Activated effector memory CD4-positive, alpha-beta T cell treated with Interleukin-2 at 50 U/mL for 16 hours (primary cell): Measurements from ENCODE around the gene UBR4.

Experiments
- DNase-seq: peaks from one replicate; pipeline ENCODE4 v3.0.0-alpha.2; 2020

Gene UBR4

DNA sequence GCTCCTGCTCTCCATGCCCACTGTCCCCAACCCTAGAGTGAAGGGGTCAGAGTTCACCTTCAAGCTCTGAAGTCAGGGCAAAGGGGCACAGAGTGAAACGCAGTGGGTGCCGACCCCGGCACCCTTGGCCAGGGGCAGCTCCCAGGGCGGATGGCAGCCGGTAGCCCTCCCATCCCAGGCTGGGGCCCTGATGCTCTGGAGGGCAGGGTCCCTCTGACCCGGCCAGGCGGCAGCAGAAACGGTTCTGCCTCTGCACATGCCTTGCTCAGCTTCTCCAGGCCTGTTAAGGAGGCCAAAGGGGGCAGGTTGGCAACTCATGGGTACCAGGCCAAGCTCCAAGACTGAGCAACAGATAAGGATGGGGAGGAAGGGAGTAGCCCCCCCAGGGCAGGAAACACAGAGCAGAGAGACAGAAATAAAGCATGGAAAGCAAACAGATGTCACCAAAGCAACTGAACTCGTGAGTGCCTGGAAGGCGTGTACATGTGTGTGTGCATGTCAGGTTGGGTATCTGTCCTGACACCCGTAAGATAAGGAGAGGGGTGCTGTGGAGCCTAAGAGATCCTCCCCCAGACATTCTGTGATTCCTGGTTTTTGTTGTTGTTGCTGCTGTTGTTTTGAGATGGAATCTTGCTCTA is 141.3 kb downstream of the UBR4 start:
- DNase-seq = no peak

DNA sequence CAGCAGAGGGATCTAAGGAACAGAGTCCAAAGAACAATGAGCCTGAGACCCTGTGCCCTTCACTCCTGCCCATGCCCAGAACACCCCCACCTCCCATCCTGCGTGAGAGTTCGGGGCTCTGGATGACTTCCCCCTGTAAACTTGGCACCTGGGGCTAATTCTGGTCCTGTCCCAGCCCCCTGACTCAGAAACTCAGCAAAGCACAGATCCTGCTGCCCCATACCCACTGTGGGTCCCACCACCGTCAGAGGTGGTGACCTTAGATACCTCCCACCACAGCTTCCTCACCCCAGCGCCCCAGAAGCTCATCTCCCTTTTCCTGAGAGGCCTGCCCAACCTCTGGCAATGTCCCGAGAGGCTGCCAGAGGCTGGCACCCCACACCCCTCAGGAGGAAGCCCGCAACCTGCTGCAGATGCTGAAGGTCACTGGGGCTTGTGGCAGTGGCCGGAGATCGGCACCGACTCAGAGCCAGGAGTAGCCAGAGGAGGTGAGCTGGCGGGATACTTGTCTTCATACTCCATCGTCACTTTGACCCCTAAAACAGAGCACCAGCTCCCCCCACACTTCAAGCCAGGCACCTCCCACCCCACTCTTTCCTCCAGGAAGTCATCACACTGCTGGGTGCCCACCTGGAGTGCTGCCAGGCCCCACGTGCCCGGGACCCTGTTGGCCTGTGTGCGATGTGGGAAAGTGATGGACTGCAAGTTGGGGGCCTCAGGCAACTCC is 142.0 kb downstream of the UBR4 start:
- DNase-seq = no peak

DNA sequence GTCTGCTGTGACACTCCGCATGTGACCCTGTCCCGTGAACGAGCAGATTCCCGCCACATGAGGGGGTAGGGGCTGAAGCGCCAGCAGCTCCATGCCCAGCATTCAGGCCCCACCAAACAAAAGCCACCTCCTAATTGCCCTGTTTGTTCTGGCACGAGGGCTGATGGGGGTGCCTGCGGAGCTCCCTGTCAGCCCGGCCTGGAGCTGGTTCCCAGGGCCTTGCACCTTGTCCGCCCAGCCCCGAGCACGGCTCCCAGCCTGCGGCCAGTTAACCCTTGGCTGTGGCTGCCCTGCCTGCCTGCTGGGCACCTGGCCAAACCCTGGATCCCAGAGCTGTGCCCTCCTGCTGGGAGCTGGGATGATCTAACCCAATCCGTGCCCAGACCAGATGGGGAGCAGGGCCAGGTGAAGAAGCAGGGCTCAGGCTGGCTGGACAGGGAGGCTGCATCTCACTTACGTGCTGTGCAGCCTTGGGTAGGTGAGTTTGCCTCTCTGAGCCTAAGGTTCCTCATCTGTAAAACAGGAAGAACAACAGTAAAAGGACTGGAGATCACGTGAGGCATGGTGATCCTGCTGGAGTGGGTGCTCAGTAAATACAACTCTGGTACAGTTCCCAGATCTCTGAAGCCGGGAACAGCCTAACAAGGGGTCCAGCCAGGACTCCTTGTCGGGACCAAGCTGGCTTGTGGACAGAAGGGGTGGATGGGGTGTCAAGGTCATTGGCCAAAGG is 142.7 kb downstream of the UBR4 start:
- no peak for DNase-seq

DNA sequence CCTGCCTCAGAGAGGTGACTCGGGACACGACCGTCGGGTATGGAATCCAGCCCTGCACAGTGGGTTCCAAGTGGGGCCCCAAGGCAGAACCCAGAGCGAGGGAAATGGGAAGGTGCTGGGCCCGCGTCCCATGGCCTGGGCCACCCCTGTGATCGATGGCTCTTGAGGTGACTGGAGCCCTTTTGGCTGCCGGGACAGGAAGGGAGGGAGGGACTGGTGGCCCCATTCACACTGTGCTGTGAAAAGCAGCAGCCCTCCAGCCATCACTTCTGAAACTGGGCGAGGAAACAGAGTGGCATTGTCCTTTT is 143.2 kb downstream of the UBR4 start:
- no peak for DNase-seq

DNA sequence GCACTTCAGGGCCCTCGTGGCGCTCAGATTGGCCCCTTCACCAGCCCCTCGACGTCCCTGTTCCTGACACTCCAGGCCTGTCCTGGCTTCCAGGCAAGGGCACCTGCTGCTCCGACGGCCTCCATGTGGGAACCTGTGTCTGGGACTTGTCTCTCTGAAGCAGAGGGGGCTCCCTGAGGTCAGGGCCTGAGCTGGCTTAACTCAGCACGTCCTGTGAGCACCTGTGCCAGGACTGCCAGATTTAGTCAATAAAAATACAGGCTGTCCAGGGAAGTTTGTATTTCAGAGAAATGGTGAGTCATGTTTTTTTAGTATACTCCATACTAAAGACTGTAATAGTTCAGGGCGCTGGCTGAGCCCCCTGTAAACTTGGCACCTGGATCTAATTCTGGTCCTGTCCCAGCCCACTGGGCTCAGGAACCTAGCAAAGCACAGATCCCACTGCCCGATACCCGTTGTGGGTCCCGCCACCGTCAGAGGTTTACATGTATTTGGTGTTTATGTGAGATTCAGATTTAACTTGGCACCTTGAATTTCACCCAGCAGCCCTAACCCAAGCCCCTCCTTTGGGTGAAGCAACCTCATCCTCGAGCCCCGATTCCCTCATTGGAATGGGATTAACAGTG is 143.7 kb downstream of the UBR4 start:
- DNase-seq = no peak

DNA sequence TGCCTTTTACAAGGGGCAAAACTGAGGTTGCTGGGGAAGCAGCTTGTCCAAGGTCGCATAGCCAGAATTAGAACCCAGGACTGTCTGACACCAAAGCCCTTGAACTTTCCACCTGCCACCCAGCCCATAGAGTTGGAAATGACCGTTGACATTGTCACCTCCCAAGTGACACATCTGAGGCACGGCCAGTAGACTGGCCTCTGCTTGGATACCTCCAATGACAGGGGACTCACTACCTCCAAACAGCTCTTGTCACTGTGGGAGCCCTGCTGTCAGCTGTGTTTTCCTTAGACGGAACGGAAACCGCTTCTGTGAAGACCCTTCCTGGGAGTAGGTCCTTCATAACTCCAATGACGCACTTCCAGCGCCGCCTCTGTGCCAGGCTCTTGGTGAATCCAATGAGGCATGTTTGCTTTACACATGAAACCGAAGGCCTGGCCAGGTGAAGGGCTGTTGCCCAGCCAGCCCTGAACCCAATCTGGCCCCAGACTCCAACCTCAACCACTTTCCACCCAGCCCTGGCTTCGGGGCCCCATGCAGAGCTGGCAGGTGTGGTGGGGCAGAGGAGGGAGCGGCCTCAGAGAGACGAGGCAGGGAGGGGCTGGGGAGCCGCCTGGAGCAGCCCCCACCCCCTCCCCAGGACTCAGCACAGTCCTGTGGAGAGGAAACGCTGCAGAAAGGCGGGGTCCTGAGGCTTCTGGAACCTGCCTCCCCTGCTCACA is 144.4 kb downstream of the UBR4 start:
- no peak for DNase-seq

DNA sequence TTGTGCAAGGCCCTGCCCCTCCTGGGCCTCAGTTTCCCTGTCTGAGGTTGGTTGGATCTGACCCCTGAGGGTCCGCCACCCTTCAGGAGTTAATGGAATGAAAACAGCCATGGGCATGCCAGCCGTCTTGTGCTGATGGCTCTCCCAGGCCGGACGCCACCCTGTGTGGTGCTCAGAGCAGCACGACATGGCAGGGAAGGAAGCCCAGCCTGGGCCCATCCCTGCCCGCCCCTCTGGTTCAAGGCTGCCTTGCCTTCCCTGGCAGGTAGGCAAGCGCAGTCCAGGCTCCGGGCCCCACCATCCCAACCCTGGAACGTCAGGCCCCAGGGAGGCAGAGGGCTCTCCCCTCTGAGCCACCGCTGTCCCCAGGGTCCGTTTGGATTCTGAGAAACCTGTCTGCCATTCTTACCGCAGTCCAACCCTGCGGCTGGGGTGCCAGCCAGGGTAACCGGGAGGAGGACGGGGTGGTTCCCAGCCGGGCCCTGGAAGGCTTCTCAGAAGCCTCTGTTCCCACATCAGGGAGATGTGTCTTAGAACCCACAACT is 145.1 kb downstream of the UBR4 start:
- no peak for DNase-seq

DNA sequence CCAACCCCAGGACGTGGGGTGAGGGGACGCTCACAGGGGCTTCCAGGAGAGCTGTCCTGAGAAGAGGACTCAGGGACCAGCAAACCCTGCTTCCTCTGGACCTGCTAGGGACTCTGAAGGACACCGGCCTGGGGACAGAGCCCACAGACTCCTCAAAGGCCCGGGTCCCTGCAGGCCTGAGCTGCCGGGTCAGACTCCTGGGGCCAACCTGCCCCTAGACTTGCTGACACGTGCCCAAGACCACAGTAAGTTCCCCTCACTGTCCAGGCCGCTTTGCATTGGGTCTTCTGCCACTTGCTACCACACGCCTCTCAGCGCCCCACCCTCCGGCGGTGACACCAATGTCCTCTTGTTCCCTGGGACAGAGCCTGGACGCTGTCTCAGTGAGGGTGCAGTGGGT is 146.9 kb downstream of the UBR4 start:
- no peak for DNase-seq

DNA sequence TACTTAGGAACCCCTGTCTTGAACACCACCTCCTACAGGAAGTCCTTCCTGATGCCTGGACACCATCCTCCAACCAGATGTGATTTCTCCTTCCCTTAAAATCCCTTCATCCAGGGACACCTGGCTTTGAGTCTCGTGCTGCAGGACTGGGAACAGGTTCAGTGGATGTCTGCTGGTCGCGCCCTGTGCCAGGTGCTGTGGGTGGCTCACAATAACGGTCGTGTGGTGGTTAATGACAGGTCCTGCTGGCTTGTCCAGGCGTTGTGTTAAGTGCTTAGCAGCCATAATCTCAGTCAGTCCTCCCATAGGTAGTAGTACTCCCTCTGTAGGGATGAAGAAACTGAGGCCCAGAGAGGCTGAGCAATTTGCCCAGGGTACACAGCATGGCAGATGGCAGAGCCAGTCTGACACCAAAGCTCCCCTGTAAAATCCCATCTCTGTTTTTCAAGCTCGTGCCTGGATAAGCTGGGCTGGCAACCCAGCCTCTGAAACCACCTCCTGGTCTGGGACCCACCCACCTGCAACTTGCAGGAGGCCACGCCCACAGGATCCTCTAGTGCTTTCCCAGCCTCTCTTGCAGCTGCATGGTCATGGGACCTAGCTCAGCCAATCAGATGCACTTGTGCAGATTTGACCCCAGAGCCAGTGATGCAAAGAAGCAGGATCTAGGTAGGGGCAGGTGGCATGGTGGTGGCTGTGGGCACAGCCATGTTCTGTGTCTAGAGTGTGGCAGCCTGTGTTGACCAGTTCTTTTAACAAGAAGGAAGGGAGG is 147.6 kb downstream of the UBR4 start:
- no peak for DNase-seq

DNA sequence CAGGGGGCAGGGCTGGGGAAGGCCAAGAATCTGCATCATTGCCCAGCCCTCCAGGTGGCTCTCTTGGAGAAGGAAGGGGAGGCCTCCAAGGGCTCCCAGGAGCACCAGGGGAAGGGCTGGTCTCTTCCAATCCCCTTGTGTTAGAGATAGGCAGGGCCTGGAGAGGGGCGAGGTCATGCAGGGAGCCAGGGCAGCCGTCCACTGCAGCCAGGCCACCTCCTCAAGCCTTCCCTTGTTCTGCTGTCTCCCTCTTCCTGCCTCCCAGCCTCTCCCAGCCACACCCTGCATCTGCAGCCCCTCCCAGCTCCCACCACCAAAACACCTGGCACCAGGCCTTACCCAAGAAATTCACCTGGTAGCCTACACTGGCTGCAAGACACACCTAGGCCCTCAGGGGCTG is 148.3 kb downstream of the UBR4 start:
- DNase-seq = no peak

DNA sequence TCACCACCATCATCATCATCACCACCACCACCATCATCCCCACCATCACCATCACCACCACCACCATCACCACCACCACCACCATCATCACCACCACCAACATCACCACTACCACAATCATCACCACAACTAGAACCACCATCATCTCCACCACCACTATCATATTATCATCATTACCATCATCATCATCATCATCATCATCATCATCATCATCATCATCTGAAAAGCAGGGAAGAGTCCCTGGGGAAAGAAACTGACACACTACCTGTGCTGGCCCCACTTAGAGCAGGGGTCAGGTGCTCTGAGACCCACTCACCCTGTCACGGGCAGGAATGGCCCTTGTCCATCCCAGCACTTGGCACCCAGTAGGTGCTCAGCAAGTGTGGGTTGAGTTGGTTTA is 148.7 kb downstream of the UBR4 start:
- DNase-seq = no peak

DNA sequence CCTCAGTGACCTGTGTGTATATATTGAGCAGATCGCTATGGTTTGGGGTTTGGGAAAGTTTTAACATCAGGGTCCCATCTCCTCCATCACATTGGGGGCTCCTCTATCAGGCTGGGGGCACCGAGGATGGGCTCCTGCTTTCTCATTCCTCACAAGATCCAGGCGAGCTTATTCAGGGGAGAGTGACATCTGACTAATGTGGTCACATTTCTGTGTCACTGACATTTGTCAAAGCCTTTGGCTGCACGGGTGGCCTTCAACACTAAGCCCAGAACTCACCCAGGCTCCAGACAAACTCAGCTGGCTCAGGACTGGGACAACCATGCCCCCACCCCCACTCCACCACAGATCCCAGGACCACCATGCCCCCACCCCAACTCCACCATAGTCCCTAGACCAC is 150.3 kb downstream of the UBR4 start:
- DNase-seq = no peak

DNA sequence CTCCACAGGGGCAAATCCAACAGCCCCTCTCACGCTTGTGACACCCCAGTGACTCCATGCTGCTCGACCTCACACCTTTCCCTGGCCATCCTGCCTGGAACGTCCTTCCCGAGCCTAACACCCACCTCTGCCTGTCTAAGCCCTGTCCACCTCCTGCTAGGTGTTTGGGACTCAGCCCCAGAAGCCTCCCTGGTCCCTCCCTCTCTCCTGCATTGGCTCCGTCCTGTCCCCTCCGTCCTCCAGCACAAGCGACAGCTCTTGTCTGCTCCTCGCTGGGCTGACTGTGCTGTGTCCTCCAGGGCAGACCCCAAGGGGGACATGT is 151.6 kb downstream of the UBR4 start:
- no peak for DNase-seq

DNA sequence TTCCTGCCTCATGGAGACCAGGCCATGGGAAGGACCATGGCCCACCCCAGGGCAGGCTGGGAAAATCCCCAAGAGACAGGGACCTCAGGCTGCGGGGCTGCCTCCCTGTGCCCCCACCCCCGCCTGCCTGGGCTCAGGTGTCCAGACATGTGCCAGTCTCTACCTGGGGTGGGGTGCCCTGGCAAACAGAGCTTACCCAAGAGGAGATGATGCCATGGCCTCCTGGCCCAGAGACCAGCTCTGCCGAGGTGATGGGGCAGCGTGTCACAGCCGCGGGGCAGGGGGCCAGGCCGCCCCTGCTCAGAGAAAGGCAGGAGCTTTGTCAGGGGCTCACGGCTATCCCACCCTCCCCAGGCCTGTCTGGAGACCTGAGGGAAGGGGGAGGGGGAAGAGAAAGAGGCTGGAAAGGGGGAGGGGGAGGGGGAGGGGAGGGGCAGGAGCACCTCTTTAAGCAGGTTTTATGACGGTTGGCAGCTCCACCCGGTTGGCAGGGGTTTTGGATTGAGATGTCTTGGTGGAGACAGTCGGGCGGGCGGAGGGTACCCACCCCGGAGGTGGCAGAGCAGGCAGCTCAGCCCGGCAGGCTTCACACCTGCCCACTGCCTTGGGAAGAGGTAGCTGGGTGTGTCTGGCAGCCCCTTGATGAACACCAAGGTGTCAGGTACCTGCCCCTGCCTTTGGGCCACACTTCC is 152.1 kb downstream of the UBR4 start:
- DNase-seq = no peak

DNA sequence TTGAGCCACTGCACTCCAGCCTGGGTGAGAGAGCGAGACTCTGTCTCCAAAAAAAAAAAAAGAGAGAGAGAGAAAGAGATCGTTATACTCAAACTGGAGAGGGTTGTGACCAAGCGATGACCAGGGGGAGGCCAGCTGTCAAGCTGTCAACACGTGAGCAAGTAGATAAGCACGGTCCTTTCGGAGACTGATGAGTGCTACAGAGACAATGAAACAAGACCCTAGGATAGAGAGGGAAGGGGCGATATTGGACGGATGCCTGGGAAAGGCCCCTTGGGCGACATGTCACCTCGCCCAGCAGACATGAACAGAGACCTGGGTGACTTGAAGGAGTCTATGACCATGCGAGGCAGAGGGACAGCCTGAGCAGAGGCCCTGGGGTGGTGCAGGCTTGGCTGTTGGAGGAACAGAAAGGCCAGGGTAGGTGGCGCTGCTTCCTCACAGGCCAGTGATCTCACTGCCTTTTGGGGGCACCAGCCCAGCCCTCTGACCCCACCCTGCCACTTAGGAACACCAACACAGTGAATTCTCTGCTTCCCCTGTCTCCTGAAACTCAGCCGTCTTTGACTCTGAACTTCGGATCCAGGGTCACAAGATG is 152.8 kb downstream of the UBR4 start:
- no peak for DNase-seq

DNA sequence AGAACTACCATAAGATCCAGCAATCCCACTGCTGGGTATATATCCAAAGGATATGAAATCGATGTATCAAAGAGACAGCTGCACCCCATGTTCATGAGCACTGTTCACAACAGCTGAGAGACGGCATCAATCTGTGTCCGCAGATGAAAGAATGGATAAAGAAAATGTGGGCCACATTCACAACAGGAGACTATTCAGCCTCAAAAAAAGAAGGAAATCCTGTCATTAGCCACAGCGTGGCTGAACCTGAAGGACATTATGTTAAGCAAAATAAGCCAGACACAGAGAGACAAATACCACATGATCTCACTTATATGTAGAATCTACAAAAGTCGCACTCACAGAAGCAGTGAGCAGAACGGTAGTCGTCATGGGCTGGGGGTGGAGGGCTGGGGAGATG is 154.4 kb downstream of the UBR4 start:
- no peak for DNase-seq

DNA sequence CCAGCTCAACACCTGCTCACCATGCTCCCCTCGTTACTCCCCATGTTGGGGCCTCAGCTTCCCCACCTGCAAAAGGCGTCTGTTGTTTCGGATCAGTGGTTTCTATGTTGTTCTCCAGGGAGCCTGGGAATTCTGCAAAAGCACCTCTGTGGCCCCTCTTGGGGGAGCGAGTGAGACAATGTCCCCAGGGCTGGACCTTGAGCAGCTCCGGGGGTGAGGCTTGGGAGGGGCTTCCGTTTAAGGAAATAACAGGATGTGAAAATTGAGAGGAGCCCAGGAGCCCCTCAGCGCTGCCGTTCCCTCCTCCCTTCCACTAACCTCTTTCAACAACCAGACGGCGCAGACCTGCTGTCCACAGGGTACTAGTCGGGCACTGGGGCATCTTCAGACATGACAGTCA is 155.1 kb downstream of the UBR4 start:
- DNase-seq = no peak

DNA sequence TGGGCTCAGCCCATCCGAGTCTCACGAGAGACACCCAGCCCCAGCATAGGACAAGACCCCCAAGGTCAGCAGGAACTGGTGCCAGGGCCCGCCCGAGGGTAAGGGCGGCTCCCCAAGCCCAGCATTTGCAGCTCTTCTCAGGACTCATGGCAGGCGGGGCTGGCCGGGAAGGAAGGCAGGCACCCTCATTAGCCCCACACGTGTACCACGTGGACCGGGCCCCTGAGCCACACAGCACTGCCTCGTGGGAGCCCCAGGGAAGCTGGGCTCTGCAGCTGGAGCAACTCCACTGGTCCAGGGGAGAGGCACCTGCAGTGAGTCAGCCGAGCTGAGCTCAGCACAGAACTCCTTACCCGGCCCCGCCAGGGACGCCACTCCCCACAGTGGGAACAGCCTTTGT is 155.8 kb downstream of the UBR4 start:
- no peak for DNase-seq

DNA sequence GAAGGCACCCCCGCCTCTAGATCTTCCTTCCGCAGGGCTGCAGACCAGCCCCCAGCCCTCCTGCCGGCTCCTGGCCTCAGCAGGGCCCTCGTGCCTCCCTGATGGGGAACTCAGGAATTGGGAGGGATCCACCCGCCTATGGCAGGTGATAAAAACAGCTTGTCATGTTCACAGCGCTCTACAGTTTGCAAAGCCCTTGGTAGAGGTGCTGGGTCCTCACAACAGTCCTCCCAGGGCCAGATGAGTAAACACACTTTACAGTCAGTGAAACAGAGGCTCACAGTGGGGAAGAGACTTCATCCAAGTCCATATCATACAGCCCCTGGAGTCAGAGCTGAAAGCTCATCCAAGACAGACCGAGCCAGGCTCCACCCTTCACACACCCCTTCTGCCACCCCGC is 156.6 kb downstream of the UBR4 start:
- DNase-seq = no peak

DNA sequence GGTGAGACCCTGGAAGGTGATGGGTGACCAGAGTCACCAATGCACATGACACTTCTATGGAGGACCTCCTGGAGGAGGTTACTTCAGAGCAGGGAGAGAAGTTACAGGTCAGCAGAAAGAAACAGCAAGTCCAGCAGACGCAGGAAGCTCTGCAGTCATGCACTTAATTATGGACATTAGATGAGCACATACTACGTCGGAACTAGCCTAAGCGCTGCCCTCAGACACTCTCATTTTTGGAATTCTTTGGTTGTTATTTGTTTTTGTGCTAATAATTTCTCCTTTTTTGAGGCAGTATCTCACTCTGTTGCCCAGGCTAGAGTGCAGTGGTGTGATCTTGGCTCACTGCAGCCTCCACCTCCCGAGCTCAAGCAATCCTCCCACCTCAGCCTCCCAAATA is 160.3 kb downstream of the UBR4 start:
- DNase-seq = no peak

DNA sequence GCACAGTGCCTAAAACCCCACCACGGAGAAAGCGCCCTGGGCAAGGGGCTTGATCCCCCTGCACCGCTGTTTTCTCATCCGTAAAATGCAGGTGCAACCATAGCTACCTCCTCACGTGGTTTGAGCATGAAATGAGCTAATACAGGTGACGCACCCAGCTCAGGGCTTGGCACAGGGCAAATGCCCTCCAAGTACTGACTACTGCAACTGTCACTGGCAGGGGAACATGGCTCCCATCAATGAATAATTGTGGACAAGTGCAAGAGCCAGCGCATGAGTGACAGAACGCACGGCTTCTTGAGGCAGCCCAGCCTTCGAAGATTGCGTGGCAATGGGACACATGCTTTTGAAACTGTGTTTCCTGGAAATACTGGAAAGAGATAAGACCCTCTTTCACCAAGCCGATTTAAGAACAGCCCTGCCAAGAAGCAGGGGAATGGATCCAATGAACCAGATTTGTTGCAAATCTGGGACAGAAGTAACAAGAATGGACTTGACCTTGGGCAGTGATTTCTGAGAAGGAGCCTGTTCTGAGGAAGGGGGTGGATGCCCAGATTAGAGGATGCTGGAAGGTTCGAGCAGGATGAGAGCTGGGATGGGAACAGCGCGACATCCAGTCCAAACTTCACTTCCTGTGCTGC is 160.8 kb downstream of the UBR4 start:
- DNase-seq = no peak
